NT2/D1 (cell line): Measurements from ENCODE around the gene FTO.

Source experiments
- SUZ12 ChIP-seq: IDR thresholded peaks from 2 replicates; pipeline ENCODE4 v1.6.1; 2011; ENCODE audit not compliant: insufficient read length, insufficient read depth; ENCODE audit errors: extremely low read depth
- YY1 ChIP-seq: IDR thresholded peaks from 2 replicates; pipeline ENCODE4 v1.6.1; 2011; ENCODE audit not compliant: insufficient read length, insufficient read depth
- ZNF274 ChIP-seq: IDR thresholded peaks from 2 replicates; pipeline ENCODE4 v1.6.1; 2011; ENCODE audit warnings: mild to moderate bottlenecking, low read depth, low read length

DNA sequence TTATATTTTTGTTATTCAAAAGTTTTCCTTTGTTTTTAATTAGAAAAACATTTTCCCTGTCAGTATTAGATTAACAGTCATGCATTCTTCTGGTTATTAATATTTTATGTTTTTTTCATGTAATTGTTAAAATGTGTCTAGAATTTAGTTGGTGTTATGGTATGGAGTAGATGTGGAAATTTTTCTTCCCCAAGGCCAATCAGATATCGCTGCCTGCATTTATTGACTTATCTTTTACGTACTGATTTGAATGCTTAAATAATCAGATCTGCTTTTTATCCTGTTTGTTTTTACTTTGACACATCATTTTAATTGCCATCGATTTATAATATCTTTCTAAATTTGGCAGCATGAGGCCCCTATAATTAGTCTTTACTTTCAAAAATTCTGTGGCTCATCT is 13.6 kb downstream of the FTO start:
- TF ChIP-seq ZNF274 (no peak), SUZ12 (no peak), YY1 (no peak)
